GM19452 (cell line): Measurements from ENCODE around the gene UPK1A.
"Not testable (repeated sequence)": the region's sequence is repeated elsewhere in the genome, so short reads cannot be mapped to it uniquely, and the experiment has no call there.

Experiments
- ATAC-seq: cut with Tn5 transposase; IDR thresholded peaks from one replicate; pipeline ENCODE4 v1.9.1; 2021; ENCODE audit not compliant: unreplicated experiment

The UPK1A gene

GRCh38 chr19:35689836-35690235 is 23.5 kb downstream of the UPK1A start:
- ATAC-seq = no peak

DNA sequence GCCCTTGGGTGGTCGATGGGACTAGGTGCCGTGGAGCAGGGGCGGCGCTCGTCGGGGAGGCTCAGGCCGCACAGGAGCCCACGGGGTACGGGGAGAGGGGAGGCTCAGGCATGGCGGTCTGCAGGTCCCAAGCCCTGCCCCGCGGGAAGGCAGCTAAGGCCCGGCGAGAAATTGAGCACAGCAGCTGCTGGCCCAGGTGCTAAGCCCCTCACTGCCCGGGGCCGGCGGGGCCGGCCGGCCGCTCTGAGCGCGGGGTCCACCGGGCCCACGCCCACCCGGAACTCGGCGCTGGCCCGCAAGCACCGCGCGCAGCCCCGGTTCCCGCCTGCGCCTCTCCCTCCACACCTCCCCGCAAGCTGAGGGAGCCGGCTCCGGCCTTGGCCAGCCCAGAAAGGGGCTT is 24.8 kb downstream of the UPK1A start:
- ATAC-seq = not testable (repeated sequence)

DNA sequence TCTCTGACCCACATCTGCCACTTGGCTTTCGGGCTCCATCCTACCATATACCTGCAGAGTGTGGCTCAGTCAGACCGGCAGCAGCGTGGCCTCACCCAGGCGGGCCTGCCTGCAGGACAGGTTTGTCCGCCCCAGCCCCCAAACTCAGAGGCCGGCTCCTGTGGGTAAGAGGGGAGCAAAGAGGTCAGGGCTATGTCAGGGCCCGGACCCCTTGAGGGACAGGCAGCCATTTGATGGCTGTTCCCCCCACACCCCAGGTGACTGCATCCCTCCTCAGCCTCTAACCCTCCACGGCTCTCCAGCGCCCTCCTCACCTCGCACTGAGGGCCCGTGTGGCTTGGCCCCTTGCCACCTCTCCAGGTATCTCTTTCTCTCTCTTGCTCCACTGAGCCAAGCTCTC is 25.7 kb downstream of the UPK1A start:
- no peak for ATAC-seq

GRCh38 chr19:35693422-35693821 is 27.1 kb downstream of the UPK1A start:
- no peak for ATAC-seq

DNA sequence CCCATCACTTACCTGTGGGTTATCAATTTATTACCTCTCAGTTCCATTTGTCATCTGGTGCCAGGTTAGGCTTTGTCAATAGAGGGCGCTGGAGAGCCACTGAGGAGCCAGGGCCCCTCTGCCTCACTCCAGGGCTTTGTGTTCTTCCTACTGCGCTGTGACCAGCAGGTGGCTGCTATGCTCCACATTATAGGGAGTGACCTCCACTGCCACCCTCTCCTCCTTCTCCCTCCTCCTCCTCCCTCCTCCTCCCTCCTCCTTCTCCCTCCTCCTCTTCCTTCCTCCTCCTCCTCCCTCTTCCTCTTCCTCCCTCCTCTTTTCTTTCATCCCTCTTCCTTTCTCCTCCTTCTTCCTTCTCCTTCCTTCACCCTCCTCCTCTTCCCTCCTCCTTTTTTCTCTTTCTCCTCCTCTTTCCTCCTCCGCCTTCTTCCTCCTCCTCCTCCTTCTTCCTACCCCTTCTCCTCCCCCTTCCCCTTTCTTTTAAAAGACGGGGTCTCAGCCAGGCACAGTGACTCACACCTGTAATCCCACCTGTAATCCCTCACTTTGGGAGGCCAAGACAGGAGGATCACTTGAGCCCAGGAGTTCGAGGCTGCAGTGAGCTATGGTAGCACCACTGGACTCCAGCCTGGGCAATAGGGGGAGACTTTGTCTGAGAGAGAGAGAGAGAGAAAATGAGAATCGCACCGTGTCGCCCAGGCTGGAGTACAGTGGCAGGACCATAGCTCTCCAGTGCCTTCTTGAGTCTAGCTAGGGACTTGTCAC is 27.7 kb downstream of the UPK1A start:
- peak; percentile 86 for ATAC-seq

- ATAC-seq = no peak
These were observed 29.6 kb downstream of the UPK1A start for GRCh38 chr19:35695895-35696422.

DNA sequence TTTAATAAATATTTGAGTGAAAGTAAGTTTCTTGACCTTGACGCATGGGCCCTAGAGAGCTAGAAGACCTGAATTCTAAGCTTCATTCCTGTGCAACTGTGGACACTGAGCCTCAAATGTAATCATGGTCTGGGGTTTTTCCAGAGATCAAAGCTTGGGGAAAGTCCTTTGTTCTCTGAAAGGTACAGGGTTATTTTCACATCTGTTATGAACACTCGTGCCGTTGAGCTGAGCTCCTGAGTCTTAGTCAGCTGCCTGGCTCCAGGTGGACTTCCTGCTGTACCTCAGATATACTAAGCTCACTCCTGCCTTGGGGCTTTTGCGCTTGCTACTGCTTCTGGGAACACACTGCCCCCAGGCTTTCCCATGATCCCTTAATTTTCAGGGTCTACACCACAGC is 30.5 kb downstream of the UPK1A start:
- ATAC-seq = no peak

DNA sequence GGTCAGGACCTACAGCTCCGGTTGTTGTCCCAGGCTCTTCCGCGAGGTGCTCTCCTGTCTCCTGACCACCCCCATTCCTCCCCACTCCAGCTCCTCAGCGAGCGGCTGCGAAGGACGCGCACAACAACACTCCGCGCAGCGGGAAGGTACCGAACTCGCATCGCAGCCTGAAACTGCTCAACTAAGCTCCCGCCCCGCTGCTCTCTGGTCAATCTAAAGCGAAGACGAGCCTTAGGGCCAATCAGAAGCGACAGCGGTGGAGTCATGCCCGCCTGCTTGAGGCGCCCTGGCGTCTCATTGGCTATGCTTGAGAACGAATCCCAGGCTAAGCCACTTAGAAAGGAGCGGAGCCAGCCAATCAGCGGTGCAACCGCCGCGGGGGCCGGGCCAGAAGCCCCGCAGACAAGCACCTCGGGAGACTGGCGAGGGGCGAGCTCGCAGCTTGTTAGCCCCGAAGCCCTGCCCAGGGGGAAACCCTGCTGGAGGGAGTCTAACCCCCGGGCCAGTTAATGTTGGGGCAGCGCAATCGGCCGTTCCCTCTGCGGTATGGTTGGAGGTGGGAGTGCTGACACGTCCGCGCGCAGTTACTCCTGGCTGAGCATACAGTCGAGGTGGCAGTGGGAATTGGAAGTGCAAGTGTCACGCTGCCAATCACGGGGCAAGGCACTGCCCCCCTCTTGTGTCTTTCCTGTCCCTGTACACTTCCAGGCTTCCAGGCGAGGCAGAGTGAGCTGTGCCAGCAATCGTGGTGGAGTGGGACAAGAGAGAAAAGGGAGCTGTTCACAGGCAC is 36.1 kb downstream of the UPK1A start:
- ATAC-seq = peak; percentile 96

DNA sequence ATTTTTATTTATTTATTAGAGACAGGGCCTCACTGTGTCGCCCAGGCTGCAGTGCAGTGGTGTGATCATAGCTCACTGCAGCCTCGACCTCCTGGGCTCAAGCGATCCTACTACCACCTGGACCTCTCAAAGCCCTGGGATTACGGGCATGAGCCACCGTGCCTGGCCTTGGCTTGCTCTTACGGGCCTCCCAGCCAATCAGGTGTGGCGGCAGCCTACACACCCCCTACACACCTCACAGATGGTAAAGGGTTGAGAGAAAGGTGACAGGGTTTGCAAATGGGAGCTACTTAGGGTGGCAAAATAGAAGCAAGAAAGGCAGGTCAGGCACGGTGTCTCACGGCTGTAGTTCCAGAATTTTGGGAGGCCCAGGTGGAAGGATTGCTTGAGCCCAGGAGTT is 37.0 kb downstream of the UPK1A start:
- no peak for ATAC-seq

DNA sequence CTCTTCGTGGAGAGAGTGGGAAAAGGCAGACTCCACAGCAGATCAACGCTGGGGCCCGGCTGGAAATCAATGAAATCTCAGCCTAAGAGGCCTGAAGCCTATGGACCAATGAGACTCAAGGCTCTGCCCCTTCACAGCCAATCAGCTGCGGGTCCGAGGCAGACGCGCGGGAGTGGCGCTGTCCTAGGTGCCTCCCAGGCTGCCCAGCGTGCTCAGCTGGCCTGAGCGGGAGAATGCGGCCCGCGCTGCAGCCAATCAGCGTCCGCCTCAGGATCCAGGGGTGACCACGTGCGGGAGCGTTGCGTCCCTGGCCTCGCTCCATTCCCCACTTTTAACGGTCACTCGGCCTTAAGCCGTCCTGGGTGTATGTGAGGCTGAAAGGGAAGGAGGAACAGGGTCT is 37.9 kb downstream of the UPK1A start, which contains the start of gene ZBTB32:
Gene ZBTB32 (plus strand): TSS at position 341 of the 400 bp plus-strand sequence. CDS start 10,069 bp downstream, outside the sequence.
- no peak for ATAC-seq

DNA sequence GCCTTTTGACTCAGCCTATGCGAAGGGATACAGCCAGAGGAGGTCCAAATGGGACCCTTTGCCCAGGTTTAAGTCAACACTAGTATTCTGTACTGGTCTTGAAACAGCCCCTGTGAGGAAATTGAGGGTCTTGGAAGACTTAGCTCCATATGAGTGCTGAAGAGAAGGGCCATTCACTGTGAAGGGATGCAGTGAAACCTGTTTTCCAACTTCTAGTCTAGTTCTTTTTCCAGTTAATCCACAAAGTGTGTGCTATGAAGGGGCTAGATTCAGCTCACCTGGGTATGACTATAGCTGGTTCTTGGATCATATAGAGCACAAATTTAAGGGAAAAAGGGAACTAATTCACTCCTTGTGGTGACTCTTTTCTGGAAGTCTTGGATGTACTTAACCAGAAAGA is 42.1 kb downstream of the UPK1A start:
- ATAC-seq = no peak

DNA sequence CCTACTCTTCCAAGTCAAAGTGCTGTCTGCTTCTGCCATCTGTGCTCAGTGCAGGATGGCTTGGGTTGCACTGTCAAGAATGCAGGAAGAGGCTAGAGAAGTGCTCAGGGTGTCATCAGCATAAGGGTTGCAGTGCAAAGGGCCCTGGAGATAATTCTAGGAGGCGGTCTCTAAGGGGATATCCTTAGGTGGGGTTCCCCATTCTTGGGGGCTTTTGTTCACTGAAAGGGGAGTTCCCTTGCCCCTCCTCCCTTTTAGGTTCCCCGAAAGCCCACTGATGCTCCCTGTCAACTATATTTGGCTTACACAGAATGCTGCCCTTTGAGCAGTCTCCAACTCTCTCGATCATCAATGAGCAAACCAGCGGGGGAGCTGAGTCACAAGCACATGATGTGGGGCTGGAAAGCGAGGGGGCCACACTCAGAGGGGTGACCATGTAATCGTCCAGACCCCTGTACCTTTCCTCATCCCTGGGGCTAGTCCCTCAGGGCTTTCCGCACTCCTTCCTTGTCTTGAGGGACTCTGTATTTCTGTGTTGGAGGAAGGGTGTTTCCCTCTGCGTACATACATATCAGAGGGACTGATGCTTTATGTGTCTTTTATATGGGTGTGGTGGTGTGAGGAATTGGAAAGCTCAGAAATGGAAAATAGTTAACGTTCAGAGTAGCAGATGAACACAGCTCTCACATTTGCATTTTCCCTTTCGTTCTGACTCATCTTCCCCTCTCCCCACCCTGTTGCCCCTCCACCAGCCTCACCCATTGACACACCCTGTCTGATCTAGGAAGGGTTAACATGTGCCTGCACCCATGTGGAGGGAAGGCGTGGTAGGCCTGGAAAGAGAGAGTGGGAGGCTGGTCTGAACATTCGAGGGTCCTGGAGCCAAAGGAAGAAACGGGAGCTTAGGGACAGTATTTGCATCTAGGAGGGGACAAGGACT is 44.7 kb downstream of the UPK1A start:
- no peak for ATAC-seq

DNA sequence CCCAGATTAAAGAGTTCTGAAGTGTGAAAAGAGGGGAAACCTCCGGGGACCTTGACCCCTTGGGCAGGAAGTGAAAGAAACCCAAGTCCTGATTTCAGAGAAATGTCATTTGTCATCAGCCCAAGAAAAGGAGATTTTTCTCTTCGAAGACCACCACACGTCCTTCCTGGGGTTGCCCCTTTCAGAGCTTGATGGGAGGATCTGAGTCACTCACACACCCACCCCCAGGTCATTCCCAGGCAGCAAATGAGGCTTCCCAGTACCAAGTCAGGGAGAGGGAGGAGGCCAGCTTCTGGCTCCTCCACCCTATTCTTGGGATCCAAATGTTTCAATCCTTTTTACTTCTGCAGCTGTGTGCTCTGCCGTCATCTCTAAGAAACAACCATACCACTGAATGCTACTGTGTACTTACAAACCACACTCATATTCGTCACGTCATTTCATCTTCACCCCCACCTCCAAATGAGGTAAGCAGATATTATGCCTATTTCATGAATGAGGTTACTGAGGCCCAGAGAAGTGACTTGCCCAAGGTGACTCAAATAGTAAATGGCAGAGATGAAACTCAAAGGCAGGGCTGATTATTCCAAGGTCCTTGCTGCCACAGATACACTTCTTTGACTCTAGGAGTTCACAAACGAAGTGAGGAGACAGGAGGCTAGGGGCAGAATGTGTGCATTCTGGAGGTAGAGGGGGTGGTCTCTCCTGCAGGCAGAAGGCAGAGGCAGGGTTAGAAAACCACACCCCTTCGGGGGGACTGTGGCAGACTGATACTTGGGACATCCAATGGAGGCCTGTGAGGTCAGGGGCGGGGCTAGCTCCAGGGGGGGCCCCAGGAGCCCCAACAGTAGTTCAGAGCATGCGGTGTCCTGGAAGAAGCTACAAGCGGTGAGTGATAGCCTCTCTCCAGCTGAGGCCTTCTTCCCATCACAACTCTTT is 46.5 kb downstream of the UPK1A start:
- ATAC-seq = no peak

DNA sequence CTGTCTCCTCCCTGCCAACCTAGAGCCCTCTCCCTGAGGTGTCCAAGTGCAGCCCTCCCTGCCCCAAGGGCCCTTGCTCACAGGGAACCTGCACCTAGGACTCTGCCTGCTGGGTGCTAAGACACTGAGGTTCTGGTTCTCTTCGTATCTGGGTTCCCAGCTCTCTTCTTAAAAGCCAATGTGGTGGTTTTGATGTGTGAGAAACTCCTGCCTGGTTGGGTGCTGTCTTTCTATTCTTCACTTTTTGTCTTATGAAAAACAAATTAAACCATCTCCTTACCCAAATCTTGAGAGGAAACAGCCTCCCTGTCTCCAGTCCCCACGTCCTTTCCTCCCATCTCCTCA is 47.2 kb downstream of the UPK1A start:
- ATAC-seq = no peak

GRCh38 chr19:35713904-35714495 is 47.7 kb downstream of the UPK1A start:
- ATAC-seq = no peak

DNA sequence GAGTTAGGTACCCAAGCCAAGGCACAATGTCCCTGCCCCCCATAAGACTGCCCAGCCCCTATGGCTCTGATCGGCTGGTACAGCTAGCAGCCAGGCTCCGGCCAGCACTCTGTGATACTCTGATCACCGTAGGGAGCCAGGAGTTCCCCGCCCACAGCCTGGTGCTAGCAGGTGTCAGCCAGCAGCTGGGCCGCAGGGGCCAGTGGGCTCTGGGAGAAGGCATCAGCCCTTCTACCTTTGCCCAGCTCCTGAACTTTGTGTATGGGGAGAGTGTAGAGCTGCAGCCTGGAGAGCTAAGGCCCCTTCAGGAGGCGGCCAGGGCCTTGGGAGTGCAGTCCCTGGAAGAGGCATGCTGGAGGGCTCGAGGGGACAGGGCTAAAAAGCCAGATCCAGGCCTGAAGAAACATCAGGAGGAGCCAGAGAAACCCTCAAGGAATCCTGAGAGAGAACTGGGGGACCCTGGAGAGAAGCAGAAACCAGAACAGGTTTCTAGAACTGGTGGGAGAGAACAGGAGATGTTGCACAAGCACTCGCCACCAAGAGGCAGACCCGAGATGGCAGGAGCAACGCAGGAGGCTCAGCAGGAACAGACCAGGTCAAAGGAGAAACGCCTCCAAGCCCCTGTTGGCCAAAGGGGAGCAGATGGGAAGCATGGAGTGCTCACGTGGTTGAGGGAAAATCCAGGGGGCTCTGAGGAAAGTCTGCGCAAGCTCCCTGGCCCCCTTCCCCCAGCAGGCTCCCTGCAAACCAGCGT is 48.5 kb downstream of the UPK1A start:
- no peak for ATAC-seq

DNA sequence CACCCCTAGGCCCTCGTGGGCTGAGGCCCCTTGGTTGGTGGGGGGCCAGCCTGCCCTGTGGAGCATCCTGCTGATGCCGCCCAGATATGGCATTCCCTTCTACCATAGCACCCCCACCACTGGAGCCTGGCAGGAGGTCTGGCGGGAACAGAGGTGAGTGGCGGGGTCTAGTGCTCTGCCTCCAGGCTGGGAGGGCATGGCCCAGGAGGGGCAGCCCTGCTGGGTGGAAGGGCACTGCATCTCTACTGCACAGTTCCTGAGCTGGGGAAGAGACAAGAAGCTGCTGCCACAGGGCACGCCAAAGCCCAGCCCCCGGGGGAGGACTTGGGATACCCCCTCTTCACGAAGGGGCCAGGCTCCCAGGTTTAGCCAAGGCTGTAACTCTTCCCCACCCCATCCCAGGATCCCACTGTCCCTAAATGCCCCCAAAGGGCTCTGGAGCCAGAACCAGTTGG is 49.1 kb downstream of the UPK1A start:
- ATAC-seq = no peak

DNA sequence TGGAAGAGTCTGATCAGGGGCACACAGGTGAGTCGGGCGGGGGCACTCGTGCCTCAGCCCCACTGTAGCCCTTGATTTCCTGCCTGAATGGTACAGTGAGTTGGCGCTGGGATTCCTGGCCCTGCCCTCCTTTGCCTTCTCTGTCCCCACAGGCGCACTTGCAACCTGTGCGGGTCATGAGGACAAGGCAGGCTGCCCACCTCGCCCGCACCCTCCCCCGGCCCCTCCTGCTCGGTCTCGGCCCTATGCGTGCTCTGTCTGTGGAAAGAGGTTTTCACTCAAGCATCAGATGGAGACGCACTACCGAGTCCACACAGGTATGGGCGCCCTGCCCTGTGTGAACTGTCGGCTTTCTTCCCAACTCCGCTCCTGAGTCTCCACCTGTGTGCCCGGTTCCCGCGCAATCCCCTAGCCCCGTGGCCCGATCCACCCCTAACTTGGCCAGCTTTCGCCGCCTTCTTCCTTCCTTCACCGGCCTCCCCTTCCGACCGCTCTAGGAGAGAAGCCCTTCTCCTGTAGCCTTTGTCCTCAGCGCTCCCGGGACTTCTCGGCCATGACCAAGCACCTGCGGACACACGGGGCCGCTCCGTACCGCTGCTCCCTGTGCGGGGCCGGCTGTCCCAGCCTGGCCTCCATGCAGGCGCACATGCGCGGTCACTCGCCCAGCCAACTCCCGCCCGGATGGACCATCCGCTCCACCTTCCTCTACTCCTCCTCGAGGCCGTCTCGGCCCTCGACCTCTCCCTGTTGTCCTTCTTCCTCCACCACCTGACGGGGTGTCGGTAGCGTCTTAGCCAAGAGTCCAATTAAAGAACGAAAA is 49.9 kb downstream of the UPK1A start:
- ATAC-seq = peak; percentile 8
